Keratinocyte (primary cell): Measurements from ENCODE around the gene IFNB1.

ENCODE experiments used
- CTCF ChIP-seq, 3 experiments: IDR thresholded peaks in 1 of 3; conservative IDR thresholded peaks in 1 of 3; optimal IDR thresholded peaks in 1 of 3; 2 replicates in 2 of 3; 3 replicates in 1 of 3; pipeline versions ENCODE3 to v1.5.1; 2011; ENCODE audit warnings: low read length in 3 of 3, mild to moderate bottlenecking in 3 of 3, moderate library complexity in 2 of 3, control low read depth in 1 of 3, inconsistent platforms in 1 of 3; ENCODE audit not compliant: insufficient read depth in 2 of 3; ENCODE audit errors: extremely low read depth in 1 of 3
- EZH2 ChIP-seq: IDR thresholded peaks from one replicate; pipeline ENCODE4 v1.6.1; 2012; ENCODE audit warnings: inconsistent platforms, mild to moderate bottlenecking, low read length, moderate library complexity

GRCh38 chr9:21031091-21031807 is 46.5 kb downstream of the IFNB1 start, which contains the start of gene HACD4:
- no peak for TF ChIP-seq CTCF (optimal IDR thresholded peaks at IDR 0.05 in 1 of 3, IDR thresholded peaks at IDR 0.05 in 1 of 3, conservative IDR thresholded peaks at IDR 0.05 in 1 of 3; ENCODE audit: extremely low read depth in 1 of 3, insufficient read depth in 2 of 3, low read length in 3 of 3)
- TF ChIP-seq EZH2 = no peak
